ENCODE results near the gene RSPH6A.
A peak's percentile ranks its signal among the peaks of the same experiment; 100 is the strongest.

The RSPH6A gene

DNA sequence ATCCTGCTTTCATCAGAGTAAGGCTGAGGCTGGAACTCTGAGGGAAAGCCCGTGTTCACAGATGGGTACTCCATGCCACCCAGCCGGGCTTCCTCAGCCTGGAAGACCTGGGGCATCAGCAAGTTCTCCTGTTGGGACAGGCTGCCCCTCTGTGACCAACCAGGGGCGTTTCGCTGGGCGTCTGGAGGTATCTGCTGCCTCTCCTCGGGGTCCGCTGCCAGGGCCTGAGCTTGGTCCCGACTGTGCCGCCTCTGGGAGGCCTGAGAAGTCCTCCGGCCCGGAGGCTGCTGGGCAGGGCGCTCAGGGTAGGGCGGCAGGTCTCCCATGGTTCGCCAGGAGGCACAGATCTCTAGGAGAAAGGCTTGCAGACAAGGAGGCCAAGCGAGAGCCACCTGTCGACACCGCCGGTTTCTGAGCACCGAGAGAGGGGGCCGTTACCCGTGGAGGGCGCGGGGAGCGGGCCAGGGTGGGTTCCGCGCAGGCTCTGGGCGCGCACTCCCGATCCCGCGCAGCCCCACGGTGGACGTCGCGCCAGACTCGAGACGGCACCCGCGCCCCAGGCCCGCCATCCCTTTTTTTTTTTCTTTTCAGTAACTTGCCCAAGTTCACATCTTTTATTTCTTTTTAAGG is at the start of gene RSPH6A:
Gene RSPH6A, minus strand, starts transcription at position 458 of the 630 bp plus-strand sequence. Its CDS starts 132 bp downstream, at position 326.
- no peak for DNase-seq (ENCODE audit: low read depth in 2 of 2)

GRCh38 chr19:45864629-45865082 is 49.5 kb upstream of the RSPH6A start:
- no peak for DNase-seq (ENCODE audit: low read depth in 2 of 2)

DNA sequence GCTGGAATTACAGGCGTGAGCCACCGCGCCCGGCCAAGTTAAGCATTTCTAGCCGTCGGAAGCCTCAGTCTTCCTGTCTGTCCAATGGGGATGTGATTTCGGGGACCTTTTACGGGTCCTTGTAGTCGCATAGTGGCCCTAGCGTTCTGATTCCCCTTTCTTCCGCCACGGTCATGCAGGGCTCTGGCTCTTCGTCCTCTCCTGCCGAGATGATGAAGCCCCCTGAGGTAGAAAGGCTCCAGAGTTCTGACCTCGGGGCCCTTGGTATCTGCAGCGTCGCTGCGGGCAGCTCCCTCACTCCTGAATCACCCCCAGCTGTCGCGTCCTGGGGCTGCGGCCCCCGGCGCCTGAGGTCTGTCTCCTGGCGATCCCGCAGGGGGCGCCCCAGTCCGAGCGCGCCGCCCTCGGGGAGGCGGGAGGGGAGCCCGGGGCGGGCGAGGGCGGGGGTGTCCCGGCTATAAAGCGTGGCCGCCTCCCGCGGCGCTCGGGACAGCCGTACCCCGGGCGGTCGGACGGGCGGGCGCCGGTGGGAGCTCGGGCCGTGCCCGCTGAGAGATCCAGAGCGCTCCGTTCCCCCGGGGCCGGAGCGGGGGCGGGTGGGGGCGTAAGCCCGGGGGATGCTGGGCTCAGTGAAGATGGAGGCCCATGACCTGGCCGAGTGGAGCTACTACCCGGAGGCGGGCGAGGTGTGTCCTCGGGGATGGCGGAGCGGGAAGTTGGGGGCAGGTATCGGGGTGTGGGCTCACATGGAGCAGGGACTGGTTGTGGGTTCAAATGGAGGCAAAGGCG is 48.9 kb upstream of the RSPH6A start, which contains the start of gene FOXA3:
Gene FOXA3, plus strand, starts transcription at position 487 of the 789 bp plus-strand sequence. Its CDS starts 131 bp downstream, at position 618.
- peak; percentile 52 to 54 for DNase-seq (ENCODE audit: low read depth in 2 of 2)

DNA sequence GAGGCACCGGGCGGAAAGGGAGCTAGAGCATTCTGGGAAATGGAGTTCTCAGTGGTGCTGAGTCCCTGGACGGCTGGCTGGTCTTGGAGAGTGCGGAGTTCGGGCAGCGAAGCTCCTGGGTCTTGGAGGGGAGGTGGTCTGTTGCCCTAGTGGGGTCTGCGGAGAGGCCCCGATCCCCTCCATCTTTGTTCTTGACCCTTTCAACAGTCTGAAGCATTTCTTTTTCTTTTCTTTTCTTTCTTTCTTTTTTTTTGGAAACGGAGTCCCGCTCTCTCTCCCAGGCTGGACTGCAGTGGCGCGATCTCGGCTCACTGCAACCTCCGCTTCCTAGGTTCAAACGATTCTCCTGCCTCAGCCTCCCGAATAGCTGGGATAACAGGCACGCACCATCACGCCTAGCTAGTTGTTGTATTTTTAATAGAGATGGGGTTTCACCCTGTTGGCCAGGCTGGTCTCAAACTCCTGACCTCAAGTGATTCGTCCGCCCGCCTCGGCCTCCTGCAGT is 48.3 kb upstream of the RSPH6A start:
- no peak for DNase-seq (ENCODE audit: low read depth in 2 of 2)

- DNase-seq (ENCODE audit: low read depth in 2 of 2): peak; percentile 98 to 99
These were observed 47.6 kb upstream of the RSPH6A start, which contains the start of gene SYMPK for GRCh38 chr19:45862564-45863334. Gene SYMPK, minus strand, starts transcription at chr19:45863147. Its CDS starts 8,652 bp downstream, at chr19:45854495.

DNA sequence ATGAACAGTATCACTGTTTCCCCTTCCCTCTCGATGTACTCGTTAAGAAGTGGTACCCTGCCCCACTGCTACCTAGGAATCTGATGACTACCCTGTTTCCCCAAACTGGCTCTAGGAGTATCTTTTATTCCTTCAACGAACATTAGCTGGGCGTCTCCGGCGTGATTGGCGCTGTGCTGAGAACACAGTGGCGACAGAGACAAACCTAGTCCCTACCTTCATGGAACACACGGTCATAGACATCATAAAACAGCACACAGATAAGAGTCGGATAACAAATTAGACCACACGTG is 47.1 kb upstream of the RSPH6A start:
- DNase-seq (ENCODE audit: low read depth in 2 of 2): no peak

DNA sequence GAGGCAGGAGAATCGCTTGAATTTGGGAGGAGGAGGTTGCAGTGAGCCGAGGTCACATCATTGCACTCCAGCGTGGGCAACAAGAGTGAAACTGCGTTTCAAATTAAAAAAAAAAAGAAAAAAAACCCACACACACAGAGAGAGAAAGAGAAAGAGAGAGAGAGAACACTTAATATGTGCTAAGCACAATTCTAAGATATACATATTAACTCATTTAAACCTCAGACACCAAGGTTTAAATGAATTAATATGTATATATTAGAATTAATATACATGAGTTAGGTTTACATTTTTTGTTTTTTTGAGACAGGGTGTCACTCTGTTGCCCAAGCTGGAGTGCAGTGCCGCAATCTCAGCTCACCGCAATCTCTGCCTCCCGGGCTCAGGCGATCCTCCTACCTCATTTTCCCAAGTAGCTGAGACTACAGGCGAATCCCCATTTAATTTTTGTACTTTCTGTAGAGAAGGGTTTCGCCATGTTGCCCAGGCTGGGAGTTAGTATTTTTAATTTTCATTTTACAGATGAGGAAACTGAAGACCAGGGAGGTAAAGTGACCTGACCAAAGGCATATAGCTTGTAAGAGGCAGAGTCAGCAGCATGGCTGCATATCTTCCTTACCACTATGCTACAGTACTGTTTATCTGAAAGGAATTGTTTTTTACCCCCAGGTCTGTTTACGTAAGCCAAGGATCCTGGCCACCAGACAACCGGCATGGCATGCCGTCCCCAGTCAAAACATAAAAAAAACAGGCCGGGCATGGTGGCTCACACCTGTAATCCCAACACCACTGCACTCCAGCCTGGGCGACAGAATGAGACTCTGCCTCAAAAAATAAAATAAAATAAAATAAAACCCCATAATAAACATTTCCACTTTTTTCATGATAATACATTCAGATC is 45.5 kb upstream of the RSPH6A start:
- DNase-seq (ENCODE audit: low read depth in 2 of 2): no peak

DNA sequence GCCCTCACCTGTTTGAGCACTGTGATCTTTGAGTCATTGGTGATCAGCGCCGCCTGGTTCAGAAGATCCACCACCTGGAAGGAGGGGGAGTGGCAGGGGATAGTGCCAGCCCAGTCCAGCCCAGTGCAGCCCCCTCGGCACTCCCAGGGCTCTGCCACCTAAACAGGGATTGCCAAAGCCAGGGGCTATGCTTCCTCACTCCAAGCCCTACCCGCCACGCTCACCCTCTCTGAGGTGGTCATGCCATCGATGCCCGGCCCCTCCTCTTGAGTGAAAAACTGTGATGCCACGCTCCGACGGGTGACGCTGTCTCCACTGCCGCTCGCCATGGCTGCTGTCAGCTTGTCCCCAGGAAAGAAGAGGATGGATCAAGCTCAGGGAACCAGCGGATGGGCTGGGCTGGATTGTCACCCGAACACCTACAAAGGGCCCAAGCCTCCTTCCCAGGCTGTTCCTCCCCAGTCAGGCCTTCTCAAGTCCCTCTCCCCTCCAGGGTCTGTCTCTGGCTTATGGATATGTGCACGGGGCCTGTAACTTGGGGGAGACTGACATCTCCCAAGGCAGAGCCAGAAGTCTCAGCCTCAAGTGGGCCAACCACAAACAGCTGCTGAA is 39.2 kb upstream of the RSPH6A start:
- no peak for DNase-seq (ENCODE audit: low read depth in 2 of 2)

DNA sequence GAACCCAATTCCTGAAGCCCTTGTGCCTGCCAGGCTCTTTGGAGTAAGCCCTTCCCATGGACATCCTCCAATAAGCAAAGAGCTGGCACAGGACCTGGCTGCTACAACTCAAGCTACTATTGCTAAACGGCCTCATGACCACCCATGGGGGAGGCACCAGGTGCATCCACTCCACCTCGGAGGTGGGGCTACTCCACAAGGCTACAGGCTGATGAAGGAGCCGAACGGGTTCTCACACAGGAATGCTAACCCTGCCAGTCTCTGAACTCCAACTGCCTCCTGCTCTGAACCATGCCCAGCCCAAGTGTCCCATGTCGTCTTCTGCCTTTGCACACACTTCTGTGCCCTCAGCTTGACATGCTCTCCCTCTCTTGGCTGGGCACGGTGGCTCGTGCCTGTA is 37.9 kb upstream of the RSPH6A start:
- no peak for DNase-seq (ENCODE audit: low read depth in 2 of 2)

- no peak for DNase-seq (ENCODE audit: low read depth in 2 of 2)
These were observed 37.1 kb upstream of the RSPH6A start for GRCh38 chr19:45852145-45852750.

DNA sequence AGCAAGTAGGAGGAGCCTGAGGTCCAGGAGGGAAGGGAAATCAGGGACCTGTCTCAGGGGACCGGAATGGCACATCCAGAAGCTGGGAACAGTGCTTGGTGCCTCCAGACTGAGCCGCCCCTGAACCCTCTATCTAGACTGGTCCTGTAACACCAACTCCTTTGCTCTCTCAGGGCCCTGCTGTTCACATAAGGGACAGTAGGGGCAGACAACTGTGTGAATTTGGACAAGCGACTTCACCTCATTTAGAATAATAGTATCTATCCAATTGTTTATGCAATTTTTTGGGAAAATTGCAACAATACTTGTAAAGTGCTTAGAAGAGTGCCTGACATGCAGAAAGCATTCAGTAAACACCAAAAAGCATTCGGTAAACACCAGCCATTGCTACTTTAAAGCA is 33.8 kb upstream of the RSPH6A start:
- no peak for DNase-seq (ENCODE audit: low read depth in 2 of 2)

GRCh38 chr19:45847663-45848062 is 32.6 kb upstream of the RSPH6A start:
- DNase-seq (ENCODE audit: low read depth in 2 of 2): no peak

DNA sequence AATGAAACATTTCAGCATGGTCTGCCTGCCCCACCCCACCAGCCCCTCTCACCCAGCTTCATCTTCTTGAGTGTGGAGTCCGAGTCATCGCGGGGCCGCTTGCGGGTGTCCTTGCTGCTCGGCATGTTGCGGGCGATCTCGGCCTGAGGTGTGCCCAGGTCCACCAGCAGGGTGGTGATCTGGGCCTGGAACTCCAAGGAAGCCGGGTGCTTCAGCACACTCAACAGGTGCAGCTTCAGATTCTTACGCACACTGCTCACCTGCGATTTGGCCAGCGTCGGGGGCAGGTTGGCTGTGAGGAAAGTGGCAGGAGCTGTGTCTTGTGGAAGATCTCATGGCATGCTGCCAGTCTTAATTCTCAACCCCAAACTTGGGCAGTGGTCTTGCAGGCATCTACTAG is 27.1 kb upstream of the RSPH6A start:
- DNase-seq (ENCODE audit: low read depth in 2 of 2): no peak

- no peak for DNase-seq (ENCODE audit: low read depth in 2 of 2)
These were observed 19.9 kb upstream of the RSPH6A start for GRCh38 chr19:45834970-45835369.

DNA sequence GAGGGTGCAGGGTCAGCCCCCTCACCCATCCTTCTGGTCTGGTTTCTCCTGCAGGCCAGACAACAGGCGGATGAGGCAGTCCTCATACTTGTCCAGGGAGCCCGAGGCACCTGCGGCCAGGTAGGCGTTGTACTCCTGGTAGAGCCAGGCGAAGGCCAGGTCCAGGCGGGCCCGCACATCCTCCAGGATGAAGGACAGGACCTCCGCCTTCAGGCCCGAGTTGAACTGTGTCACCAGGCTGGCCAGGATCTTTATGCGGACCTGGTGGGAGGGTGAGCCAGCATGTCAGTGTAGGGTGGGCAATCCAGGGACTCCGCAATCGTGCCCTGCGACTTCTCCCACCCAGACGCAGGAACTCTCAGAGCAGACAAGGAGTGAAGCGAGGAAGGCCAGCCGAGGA is 13.8 kb upstream of the RSPH6A start:
- no peak for DNase-seq (ENCODE audit: low read depth in 2 of 2)

DNA sequence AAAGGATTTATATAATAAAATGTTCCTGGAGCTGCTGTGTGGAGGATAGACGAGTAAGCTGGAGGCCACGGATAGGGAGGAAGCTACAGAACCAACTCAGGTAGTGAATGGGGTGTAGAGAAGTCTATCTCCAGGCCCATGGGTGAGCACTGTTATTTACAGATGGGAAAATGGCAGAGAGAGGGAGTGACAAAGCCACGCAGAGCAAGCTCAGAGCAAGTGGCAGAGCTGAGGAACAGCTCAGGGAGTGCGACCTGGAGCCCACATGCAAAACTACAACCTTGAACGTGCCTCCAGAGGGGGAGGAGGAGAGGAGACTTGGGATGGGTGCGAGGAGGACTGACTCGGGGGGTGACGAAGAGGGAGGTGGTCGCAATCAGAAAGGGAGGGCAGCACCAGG is 13.4 kb upstream of the RSPH6A start:
- no peak for DNase-seq (ENCODE audit: low read depth in 2 of 2)

- DNase-seq (ENCODE audit: low read depth in 2 of 2): no peak
These were observed 12.5 kb upstream of the RSPH6A start for GRCh38 chr19:45827459-45828093.

DNA sequence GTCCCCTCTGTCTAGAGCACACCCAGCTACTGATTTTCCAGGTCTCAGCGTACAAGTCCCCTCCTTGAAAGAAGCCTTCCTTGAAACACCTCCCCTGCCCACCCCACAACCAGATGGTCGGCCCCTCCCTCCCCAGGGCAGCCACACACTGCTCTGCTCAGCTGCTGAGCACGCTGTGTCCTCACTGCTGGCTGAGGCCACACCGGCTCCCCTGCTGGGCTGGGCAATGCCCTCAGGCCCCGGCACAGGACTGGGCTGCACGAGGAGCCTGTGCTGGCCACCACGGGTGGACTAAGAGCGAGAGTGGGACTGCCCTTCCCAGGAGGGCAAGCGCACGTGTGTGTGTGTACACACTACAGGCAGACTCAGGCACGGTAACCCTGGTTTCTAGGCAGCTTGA is 11.8 kb upstream of the RSPH6A start:
- DNase-seq (ENCODE audit: low read depth in 2 of 2): no peak

DNA sequence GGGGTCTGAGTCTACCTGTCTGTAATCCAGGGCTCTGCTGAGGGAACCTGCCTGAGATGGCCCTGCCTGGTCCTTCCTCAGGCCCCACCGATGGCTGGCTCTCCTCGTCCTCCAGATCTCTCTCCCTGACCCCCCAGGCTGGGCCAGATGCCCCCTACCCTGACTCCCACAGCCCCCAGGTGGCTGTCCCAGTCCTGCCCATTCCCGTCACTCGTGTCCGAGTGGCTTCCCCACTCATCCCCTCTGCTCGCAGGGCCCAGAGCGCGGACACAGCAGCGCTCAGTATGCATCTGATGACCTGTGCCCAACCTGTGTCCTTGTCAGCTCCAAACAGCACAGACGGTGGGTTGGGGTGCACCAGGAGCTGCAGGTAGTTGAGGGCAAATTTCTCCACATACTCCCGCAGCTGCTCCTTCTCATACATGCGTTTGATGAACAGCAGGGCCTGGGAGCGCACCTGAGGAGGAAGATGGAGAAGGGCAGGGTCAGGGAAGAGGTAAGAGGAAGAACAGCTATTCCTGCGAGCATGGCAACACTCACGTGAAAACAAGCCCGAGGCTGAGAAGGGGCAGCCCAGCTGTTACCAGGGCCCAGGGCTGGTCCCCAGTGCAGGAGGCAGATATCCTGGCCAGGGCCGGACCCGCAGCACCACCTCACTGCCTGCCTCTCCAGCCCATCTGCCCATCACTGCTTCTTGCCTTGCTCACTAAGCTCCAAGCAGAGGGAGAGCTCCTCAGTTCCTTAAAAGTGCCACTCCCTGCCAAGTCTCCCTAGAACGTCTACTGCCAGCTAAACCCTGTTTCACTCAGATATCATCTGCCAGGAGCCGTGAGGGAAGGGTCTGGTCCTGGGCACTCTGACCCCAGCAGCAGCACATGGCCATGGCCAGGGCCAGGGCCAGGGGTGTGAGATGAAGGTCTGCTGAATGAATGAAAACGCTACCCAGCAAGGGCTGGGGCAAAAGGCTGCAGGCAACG is 11.1 kb upstream of the RSPH6A start:
- DNase-seq (ENCODE audit: low read depth in 2 of 2): no peak
